Fibroblast of villous mesenchyme (primary cell): ENCODE measurements around the gene COL15A1. TPM values are rescaled to one million over a fixed set of nuclear protein-coding genes. Genes with fewer than 3 reads are reported as not detected.

Experiments used
- DNase-seq: peaks from one replicate; pipeline ENCODE4 v3.0.0-alpha.2; 2010; ENCODE audit warnings: low read depth
- H3K4me3 ChIP-seq: 2 replicates; pipeline ENCODE4 v1.5.1; 2011; ENCODE audit warnings: low read depth, mild to moderate bottlenecking, low read length
- CTCF ChIP-seq: IDR thresholded peaks from 2 replicates; pipeline ENCODE4 v1.5.1; 2012; ENCODE audit warnings: low read depth, mild to moderate bottlenecking, low read length; ENCODE audit not compliant: insufficient read depth
- total RNA-seq: library from RNA; depleted of rRNA; stranded (reverse); fragments of >200 nt; gene quantifications from 2 replicates; pipeline ENCODE4 v1.2.3, GENCODE V29; 2012

Gene COL15A1
- total RNA-seq, 1 donor, result 1.7 TPM

GRCh38 chr9:99073985-99074901 lies 130.5 kb downstream of the COL15A1 start:
- TF ChIP-seq CTCF, result no peak

GRCh38 chr9:99074902-99075245 lies 131.2 kb downstream of the COL15A1 start:
- no peak overlapping the region for H3K4me3 ChIP-seq
- no peak for DNase-seq
- TF ChIP-seq CTCF, result no peak

More at GRCh38 chr9:99073985-99074901, 130.5 kb downstream of the COL15A1 start:
- DNase-seq, result no peak
- no peak overlapping the region for H3K4me3 ChIP-seq

GRCh38 chr9:99075246-99075912 lies 131.7 kb downstream of the COL15A1 start:
- no peak overlapping the region for H3K4me3 ChIP-seq
- peak; percentile 56 for DNase-seq
- TF ChIP-seq CTCF, result no peak

- no peak for DNase-seq
- H3K4me3 ChIP-seq, result no peak overlapping the region
- no peak for TF ChIP-seq CTCF
Observed at GRCh38 chr9:99076030-99076429, 132.3 kb downstream of the COL15A1 start.

GRCh38 chr9:99076483-99077171 lies 132.9 kb downstream of the COL15A1 start:
- DNase-seq, result peak; percentile 27
- TF ChIP-seq CTCF, result no peak
- H3K4me3 ChIP-seq, result no peak overlapping the region

- no peak overlapping the region for H3K4me3 ChIP-seq
- DNase-seq, result no peak
- no peak for TF ChIP-seq CTCF
Observed at GRCh38 chr9:99078717-99079116, 135.0 kb downstream of the COL15A1 start.
